GM12878 (cell line): Measurements from ENCODE around the gene SMARCD2. TPM values are rescaled to one million over a fixed set of nuclear protein-coding genes. Genes with fewer than 3 reads are reported as not detected.
"Not testable (repeated sequence)": the region's sequence is repeated elsewhere in the genome, so short reads cannot be mapped to it uniquely, and the experiment has no call there.

Experiments used
- ATAC-seq: fragments of 200-7000 bp; cut with Tn5 transposase; 3 replicates; pipeline ENCODE4 v1.9.1; 2020; ENCODE audit warnings: mild to moderate bottlenecking, moderate library complexity
- BruUV-seq: library from RNA; stranded (reverse); fragments of 400-500 nt; replicated peaks from 2 replicates; lab custom pipeline; 2021; lab: Mats Ljungman, UMichigan
- CTCF ChIA-PET: fragments of 300-600 bp; sonication (Branson Sonifier 250); formaldehyde crosslinking; extraction: SDS; loops from one replicate; lab custom pipeline; 2021; ENCODE audit warnings: inconsistent platforms; lab: Yijun Ruan, JAX
- POLR2A ChIA-PET: fragments of 350-600 bp; formaldehyde crosslinking; extraction: SDS; loops from one replicate; lab custom pipeline; 2021; ENCODE audit warnings: inconsistent platforms; lab: Charles Lee
- RAD21 ChIA-PET: fragments of 300-600 bp; sonication (Branson Sonifier 250); formaldehyde crosslinking; loops from one replicate; lab custom pipeline; 2023; ENCODE audit warnings: antibody characterized with exemption; ENCODE audit not compliant: unreplicated experiment; lab: Charles Lee
- SMC1A ChIA-PET: fragments of 300-600 bp; sonication (Branson Sonifier 250); formaldehyde crosslinking; loops from one replicate; lab custom pipeline; 2023; ENCODE audit not compliant: unreplicated experiment, uncharacterized antibody; lab: Charles Lee
- DNase-seq: peaks from one replicate; pipeline ENCODE4 v3.0.0-alpha.2; 2011; ENCODE audit warnings: low read depth, low spot score
- FAIRE-seq: peaks from 3 replicates; lab custom pipeline; 2011; peaks lifted over from hg19 to GRCh38; lab: Jason Lieb, UNC
- H2AFZ ChIP-seq: 2 replicates; pipeline ENCODE4 v1.6.0; 2011; ENCODE audit warnings: low read depth, low read length, control low read depth; ENCODE audit not compliant: control insufficient read depth
- H3K27ac ChIP-seq: 2 replicates; pipeline ENCODE4 v1.5.1; 2011; ENCODE audit warnings: control low read depth; ENCODE audit not compliant: control insufficient read depth, insufficient read depth
- H3K27me3 ChIP-seq, 2 experiments: replicated peaks in 1 of 2; 2 replicates each; pipeline versions ENCODE4 v1.6.0 to v1.6.1; 2011; ENCODE audit warnings: low read length in 1 of 2; ENCODE audit not compliant: control insufficient read depth in 2 of 2, insufficient read depth in 2 of 2
- H3K36me3 ChIP-seq, 2 experiments: 2 replicates each; pipeline ENCODE4 v1.5.1; 2011; ENCODE audit warnings: low read length in 1 of 2; ENCODE audit not compliant: control insufficient read depth in 2 of 2, insufficient read depth in 2 of 2
- H3K4me1 ChIP-seq: 2 replicates; pipeline ENCODE4 v1.6.1; 2011; ENCODE audit warnings: mild to moderate bottlenecking, low read length, moderate library complexity, mixed read lengths; ENCODE audit not compliant: control insufficient read depth, insufficient read depth
- H3K4me2 ChIP-seq: 2 replicates; pipeline ENCODE4 v1.6.0; 2011; ENCODE audit warnings: control low read depth; ENCODE audit not compliant: control insufficient read depth, insufficient read depth
- H3K4me3 ChIP-seq: fragments of 200-600 bp; sonication (generic); 2 replicates; pipeline ENCODE4 v1.5.1; 2016
- H3K79me2 ChIP-seq: 2 replicates; pipeline ENCODE4 v1.6.0; 2011; ENCODE audit warnings: low read length; ENCODE audit not compliant: control insufficient read depth, insufficient read depth
- H3K9ac ChIP-seq: 2 replicates; pipeline ENCODE4 v1.8.0; 2011; ENCODE audit warnings: low read length, control low read depth, mixed read lengths; ENCODE audit not compliant: control insufficient read depth, insufficient read depth
- H3K9me3 ChIP-seq: replicated peaks from 3 replicates; pipeline ENCODE4 v1.5.1; 2011; ENCODE audit warnings: mild to moderate bottlenecking, low read length; ENCODE audit not compliant: control insufficient read depth, insufficient read depth
- H4K20me1 ChIP-seq: 2 replicates; pipeline ENCODE4 v1.6.0; 2011; ENCODE audit not compliant: control insufficient read depth, insufficient read depth
- WGBS: methylation state at CpG from one replicate; pipeline ENCODE4 v1.1.6; 2016; ENCODE audit warnings: low lambda C conversion rate; ENCODE audit not compliant: insufficient replicate concordance, insufficient coverage; ENCODE audit errors: missing lambda C conversion rate; 5-methylcytosine and 5-hydroxymethylcytosine counted together
- in situ Hi-C: fragments of 300-500 bp; cut with MboI; formaldehyde crosslinking; loops from 9 replicates; pipeline ENCODE4 v1.14.3; 2018; ENCODE audit warnings: mixed read lengths
- intact Hi-C: fragments of 100-400 bp; cut with micrococcal nuclease; formaldehyde crosslinking; loops from one replicate; pipeline ENCODE4 v1.14.2; 2022; ENCODE audit not compliant: unreplicated experiment
- polyA plus RNA-seq, 11 experiments: library from polyadenylated mRNA; depleted of rRNA in 4 of 11; unstranded in 6 of 11; stranded (reverse) in 5 of 11; fragments of >200 nt; fragmentation: Nextera tagmentation in 4 of 11; fragmentation: Illumina TruSeq in 1 of 11; extraction: Ambion mirVana in 4 of 11; extraction: Trizol in 1 of 11; gene quantifications; 1 replicate in 1 of 11; 2 replicates in 10 of 11; pipeline versions ENCODE4 v1.2.1 to v1.2.3, GENCODE V29; 2011 to 2016; ENCODE audit warnings: inconsistent platforms in 2 of 11, missing spikeins in 2 of 11, low read depth in 1 of 11
- total RNA-seq, 4 experiments: library from RNA; depleted of rRNA in 3 of 4; stranded (reverse); fragments of >200 nt in 3 of 4; fragmentation: Illumina TruSeq in 1 of 4; extraction: Trizol in 1 of 4; gene quantifications; 2 replicates each; pipeline versions ENCODE4 v1.2.1 to v1.2.3, GENCODE V29; 2013 to 2021

SMARCD2 gene
- total and polyA plus RNA-seq, 10 of the 15 experiments (the other 5 are each of a cell fraction or from before 2014, with no cell fraction given): 2.4 to 111 (median 63.6) TPM

- H2AFZ ChIP-seq, H3K4me3 ChIP-seq, in situ Hi-C loops, H3K27ac ChIP-seq, H3K27me3 ChIP-seq, H4K20me1 ChIP-seq, H3K4me1 ChIP-seq, H3K9ac ChIP-seq, intact Hi-C loops, H3K9me3 ChIP-seq, DNase-seq, BruUV-seq, FAIRE-seq, H3K36me3 ChIP-seq, H3K79me2 ChIP-seq, POLR2A ChIA-PET, RAD21 ChIA-PET: not testable (repeated sequence)
- SMC1A ChIA-PET: interaction anchor here (0.7 kb wide), 1 partner anchor 13 kb away, joined by 3 read pairs; no protein-coding TSS in a partner anchor
- peak; percentile 35; the same call in 2 of the 3 replicates for ATAC-seq
- 7% methylated on average over 9 of the region's 9 CpGs for WGBS
- CTCF ChIA-PET: interaction anchor here (0.9 to 3.8 kb wide), 4 partner anchors 11 to 27 kb away, joined by 3 to 20 read pairs (median 4); no protein-coding TSS in a partner anchor
- 0 out of 2 replicates have a peak overlapping the region, but pooled peaks have one; percentile 7 for H3K4me2 ChIP-seq
Measured at GRCh38 chr17:63878413-63878812, 35.9 kb upstream of the SMARCD2 start.

GRCh38 chr17:63874693-63875092, 32.2 kb upstream of the SMARCD2 start:
- H3K9ac ChIP-seq, DNase-seq, ATAC-seq, H3K79me2 ChIP-seq, H3K27ac ChIP-seq, BruUV-seq, H2AFZ ChIP-seq, H3K4me2 ChIP-seq, in situ Hi-C loops, H3K4me3 ChIP-seq, H4K20me1 ChIP-seq, intact Hi-C loops, H3K27me3 ChIP-seq, H3K36me3 ChIP-seq, H3K4me1 ChIP-seq, POLR2A ChIA-PET, FAIRE-seq, H3K9me3 ChIP-seq, RAD21 ChIA-PET: not testable (repeated sequence)
- 24% methylated on average over 6 of the region's 6 CpGs for WGBS
- ChIA-PET SMC1A (interaction anchor here (0.6 kb wide), 1 partner anchor 75 kb away, joined by 3 read pairs; no protein-coding TSS in a partner anchor), CTCF (interaction anchor here (0.6 to 1.4 kb wide), 6 partner anchors 9 to 259 kb away, joined by 3 to 6 read pairs (median 4); no protein-coding TSS in a partner anchor)
